Memory B cell (primary cell): ENCODE results near the gene SOX6.

Experiments used
- ATAC-seq: fragments of 150-1000 bp; cut with Tn5 transposase; 2 replicates; pipeline ENCODE4 v1.10.0; 2021; ENCODE audit warnings: low read depth, mild to moderate bottlenecking, moderate library complexity
- DNase-seq, 2 donors: peaks; one replicate each; pipeline ENCODE4 v3.0.0; 2022; ENCODE audit warnings: low spot score in 2 of 2
- H3K27ac Mint-ChIP-seq: one replicate; pipeline ENCODE4 v1.8.0; 2022; ENCODE audit warnings: mild to moderate bottlenecking, moderate library complexity, mixed read lengths
- H3K27me3 Mint-ChIP-seq: one replicate; pipeline ENCODE4 v1.8.0; 2022; ENCODE audit warnings: mixed read lengths
- H3K36me3 Mint-ChIP-seq: one replicate; pipeline ENCODE4 v1.8.0; 2022; ENCODE audit warnings: mild to moderate bottlenecking, mixed read lengths
- H3K4me1 Mint-ChIP-seq: one replicate; pipeline ENCODE4 v1.8.0; 2022; ENCODE audit warnings: mixed read lengths
- H3K4me3 Mint-ChIP-seq: one replicate; pipeline ENCODE4 v1.8.0; 2022; ENCODE audit warnings: mild to moderate bottlenecking, moderate library complexity, mixed read lengths
- H3K9me3 Mint-ChIP-seq: one replicate; pipeline ENCODE4 v1.8.0; 2022; ENCODE audit warnings: mixed read lengths

The SOX6 gene

DNA sequence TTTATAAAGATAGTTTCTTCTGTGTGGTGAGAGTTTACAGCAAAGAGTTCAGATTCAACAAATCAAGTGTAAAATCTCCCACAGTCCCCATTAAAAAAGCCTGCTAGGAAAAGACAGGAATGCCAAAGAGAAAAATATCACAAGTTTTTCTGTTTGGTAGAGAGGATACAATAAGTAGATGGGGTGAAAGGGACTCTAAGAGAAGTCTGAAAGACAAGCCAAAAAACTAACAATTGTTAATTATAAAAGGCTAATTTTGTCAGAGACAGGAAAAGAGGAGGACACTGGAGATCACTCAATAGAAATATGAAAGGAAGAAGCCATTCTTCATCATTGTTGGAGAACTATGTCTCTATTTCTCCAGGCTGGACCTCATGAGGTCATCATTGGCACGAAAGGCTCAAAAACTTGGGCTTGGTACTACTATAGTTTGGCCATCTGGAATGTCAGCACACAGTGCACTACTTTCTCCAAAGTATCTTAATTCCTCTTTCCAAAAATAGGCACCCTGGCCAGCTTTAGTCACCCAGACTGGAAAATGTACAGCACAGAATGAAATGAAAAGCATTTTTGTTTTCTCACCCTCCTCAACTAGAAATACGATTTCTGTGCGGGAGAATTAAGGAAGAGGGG, 531 bp upstream of the SOX6 start:
- Mint-ChIP-seq H3K9me3 (no peaks in the 10 kb centered on the region), H3K27ac (no peak overlapping the region), H3K27me3 (no peaks in the 10 kb centered on the region), H3K4me1 (no peaks in the 10 kb centered on the region), H3K4me3 (no peak overlapping the region), H3K36me3 (no peaks in the 10 kb centered on the region)
- ATAC-seq (no peak), DNase-seq (no peak)

DNA sequence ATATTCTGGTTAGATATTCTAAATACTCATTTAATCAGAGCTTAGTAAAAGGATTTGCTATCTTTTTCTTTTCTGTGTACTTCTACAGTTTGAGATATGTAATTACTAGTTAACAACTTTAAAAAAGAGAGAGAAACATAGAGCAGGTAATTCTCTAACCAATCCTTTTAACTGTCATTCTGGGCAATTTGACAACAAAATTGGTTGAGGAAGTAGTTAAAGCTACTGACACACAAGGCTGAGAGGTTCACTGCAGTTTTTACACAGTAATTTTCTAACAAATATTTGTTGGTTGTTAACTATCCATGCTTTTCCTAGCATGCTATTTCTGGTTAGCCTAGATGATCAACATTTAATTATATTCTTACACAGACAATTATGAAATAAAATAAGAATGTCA, 3.6 kb downstream of the SOX6 start:
- Mint-ChIP-seq H3K36me3 (no peaks in the 10 kb centered on the region), H3K9me3 (peaks cover 5% of the 10 kb centered on the region), H3K27ac (no peak overlapping the region), H3K27me3 (no peaks in the 10 kb centered on the region), H3K4me1 (no peaks in the 10 kb centered on the region), H3K4me3 (no peak overlapping the region)
- no peak for DNase-seq
- ATAC-seq = no peak

- H3K36me3 Mint-ChIP-seq = no peaks in the 10 kb centered on the region
Measured at GRCh38 chr11:16350125-16350524, 6.2 kb downstream of the SOX6 start.

GRCh38 chr11:16347928-16348685, 8.2 kb downstream of the SOX6 start:
- H3K4me3 Mint-ChIP-seq = no peak overlapping the region

More at GRCh38 chr11:16350125-16350524, 6.2 kb downstream of the SOX6 start:
- Mint-ChIP-seq H3K4me3 (no peak overlapping the region), H3K4me1 (no peaks in the 10 kb centered on the region), H3K27me3 (no peaks in the 10 kb centered on the region), H3K9me3 (peaks cover 5% of the 10 kb centered on the region), H3K27ac (no peak overlapping the region)
- no peak for ATAC-seq
- no peak for DNase-seq

DNA sequence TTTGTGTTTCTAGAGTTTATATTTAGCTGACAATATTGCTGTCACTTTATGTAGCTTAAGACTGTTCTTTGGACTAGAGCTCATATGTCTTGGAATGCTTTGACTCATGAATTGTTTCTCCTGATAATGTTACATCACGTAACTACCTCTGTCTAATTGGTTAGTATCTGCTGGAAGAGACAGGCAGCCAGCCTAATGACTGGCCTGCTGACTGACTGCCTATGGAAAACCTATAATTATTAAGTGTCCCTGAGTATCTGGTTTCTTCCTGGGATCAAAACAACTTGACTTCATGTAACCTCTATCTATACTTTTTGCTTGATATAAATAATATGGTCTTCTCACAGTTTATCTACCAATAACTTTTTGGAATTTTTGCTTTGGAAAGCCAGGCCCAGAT, 9.4 kb downstream of the SOX6 start:
- Mint-ChIP-seq H3K4me3 (no peak overlapping the region), H3K36me3 (no peaks in the 10 kb centered on the region), H3K27me3 (no peaks in the 10 kb centered on the region), H3K9me3 (peaks cover 5% of the 10 kb centered on the region), H3K4me1 (no peaks in the 10 kb centered on the region), H3K27ac (no peak overlapping the region)
- ATAC-seq = no peak
- no peak for DNase-seq

More at GRCh38 chr11:16347928-16348685, 8.2 kb downstream of the SOX6 start:
- Mint-ChIP-seq H3K36me3 (no peaks in the 10 kb centered on the region), H3K27ac (no peak overlapping the region), H3K27me3 (no peaks in the 10 kb centered on the region), H3K9me3 (peaks cover 5% of the 10 kb centered on the region), H3K4me1 (no peaks in the 10 kb centered on the region)
- ATAC-seq = no peak
- no peak for DNase-seq

DNA sequence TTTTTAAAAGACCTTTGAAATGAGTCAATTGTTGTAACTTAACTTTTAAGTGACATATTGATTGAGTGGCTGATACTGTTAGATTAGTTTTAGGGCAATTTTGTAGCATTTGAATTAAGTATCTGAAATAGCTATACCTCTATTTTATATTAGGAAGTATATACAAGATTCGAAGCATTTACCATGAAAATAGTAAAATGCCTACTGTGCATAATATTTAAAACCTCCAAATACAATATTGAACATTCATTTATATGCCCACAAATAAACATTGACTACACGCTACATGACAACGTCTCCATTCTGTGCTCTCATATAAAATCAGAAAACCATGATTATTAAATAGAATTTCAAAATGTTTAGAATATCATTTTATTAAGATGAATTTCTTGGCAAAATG, 14.5 kb downstream of the SOX6 start:
- no peak for ATAC-seq

DNA sequence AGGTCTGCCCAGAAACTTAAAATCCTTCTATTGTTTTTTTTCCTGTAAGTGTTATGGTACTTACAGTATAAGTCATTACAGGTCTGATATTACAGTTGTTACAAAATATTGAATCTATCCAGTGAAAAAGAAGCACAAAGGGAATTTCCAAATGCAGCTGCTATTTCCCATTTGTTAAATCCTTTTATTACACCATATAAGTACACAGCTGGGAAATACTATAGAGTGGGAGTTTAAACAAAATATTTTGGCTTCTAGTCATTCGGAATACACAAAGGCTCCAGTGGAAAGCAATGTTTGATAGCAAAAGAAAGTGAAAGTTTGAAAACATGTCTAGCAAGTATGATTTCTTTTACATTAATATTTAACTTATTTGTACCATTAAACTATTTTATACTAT, 18.0 kb downstream of the SOX6 start:
- no peak overlapping the region for H3K27ac Mint-ChIP-seq
- H3K4me3 Mint-ChIP-seq = no peak overlapping the region
- no peaks in the 10 kb centered on the region for H3K36me3 Mint-ChIP-seq
- peaks cover 5% of the 10 kb centered on the region for H3K9me3 Mint-ChIP-seq
- H3K27me3 Mint-ChIP-seq = no peaks in the 10 kb centered on the region
- no peaks in the 10 kb centered on the region for H3K4me1 Mint-ChIP-seq
- ATAC-seq (no peak), DNase-seq (no peak)

More for the DNA sequence above, 14.5 kb downstream of the SOX6 start:
- Mint-ChIP-seq H3K9me3 (peaks cover 3% of the 10 kb centered on the region), H3K36me3 (no peaks in the 10 kb centered on the region), H3K4me1 (no peaks in the 10 kb centered on the region), H3K27me3 (no peaks in the 10 kb centered on the region), H3K4me3 (no peak overlapping the region), H3K27ac (no peak overlapping the region)
- no peak for DNase-seq

DNA sequence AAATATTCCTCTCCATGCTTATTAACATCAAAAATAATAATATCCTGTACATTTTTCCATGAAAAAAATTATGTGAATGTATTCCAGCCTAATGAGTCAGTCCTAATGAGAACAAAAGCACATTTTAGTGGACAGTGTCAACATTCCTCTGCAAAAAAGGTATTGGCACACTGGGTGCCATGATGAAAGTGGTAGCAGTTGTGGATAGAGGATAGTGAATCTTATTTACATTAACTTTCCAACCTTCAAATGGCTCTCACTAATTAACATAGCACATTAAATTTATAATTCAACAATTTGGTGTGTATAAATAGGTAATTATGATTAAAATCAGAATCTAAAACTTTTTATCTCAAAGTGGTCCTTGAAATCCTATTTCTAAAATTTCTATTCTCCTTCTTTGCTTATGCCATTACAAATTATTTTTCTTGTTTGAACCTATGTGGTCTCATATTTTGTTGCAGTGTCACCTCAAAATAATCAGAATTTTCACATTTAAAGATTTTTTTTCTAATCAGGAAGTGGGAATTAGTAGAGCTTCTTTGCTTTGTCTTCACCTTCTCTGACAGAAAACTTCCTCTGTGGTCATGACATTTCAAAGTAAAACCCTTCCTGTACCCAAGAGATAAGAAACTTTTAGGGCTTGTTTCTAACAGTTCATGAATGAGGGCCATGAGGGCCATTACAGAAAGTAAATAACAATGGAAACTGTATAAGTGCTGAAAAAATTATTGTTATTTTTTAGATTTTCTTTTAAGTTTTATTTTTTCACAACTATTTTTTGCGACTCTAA, 18.7 kb downstream of the SOX6 start:
- peaks cover 5% of the 10 kb centered on the region for H3K9me3 Mint-ChIP-seq
- no peak overlapping the region for H3K4me3 Mint-ChIP-seq
- no peaks in the 10 kb centered on the region for H3K36me3 Mint-ChIP-seq
- no peaks in the 10 kb centered on the region for H3K4me1 Mint-ChIP-seq
- no peak overlapping the region for H3K27ac Mint-ChIP-seq
- no peak for DNase-seq
- no peak for ATAC-seq
- H3K27me3 Mint-ChIP-seq = no peaks in the 10 kb centered on the region

GRCh38 chr11:16336721-16337120, 19.6 kb downstream of the SOX6 start:
- Mint-ChIP-seq H3K36me3 (no peaks in the 10 kb centered on the region), H3K9me3 (peaks cover 5% of the 10 kb centered on the region), H3K4me1 (no peaks in the 10 kb centered on the region), H3K27ac (no peak overlapping the region), H3K4me3 (no peak overlapping the region), H3K27me3 (no peaks in the 10 kb centered on the region)
- DNase-seq (no peak), ATAC-seq (no peak)

DNA sequence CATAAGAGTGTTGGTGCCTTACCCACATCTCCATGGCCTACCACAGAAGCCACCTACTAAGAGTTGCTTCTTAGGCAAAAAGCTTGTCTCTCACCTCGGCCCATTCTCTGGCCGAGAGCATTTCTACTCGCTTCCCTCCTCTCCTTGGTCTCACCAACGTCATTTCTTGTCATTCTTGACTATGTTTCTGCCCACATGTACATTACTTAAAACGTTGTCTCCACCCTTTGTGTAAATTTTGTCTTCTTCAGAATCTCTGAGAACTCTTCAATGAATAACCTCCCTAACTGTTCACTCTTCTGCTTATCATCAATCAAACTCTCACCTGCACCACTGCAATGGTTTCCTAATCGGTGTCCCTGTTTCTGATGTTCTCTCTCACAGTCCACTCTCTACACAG, 20.1 kb downstream of the SOX6 start:
- H3K9me3 Mint-ChIP-seq = peaks cover 5% of the 10 kb centered on the region

GRCh38 chr11:16335236-16335962, 20.9 kb downstream of the SOX6 start:
- peaks cover 5% of the 10 kb centered on the region for H3K9me3 Mint-ChIP-seq
- H3K27me3 Mint-ChIP-seq = no peaks in the 10 kb centered on the region
- no peak overlapping the region for H3K27ac Mint-ChIP-seq
- DNase-seq = no peak
- no peaks in the 10 kb centered on the region for H3K4me1 Mint-ChIP-seq
- no peak for ATAC-seq
- no peaks in the 10 kb centered on the region for H3K36me3 Mint-ChIP-seq
- no peak overlapping the region for H3K4me3 Mint-ChIP-seq

More for the DNA sequence above, 20.1 kb downstream of the SOX6 start:
- Mint-ChIP-seq H3K27ac (no peak overlapping the region), H3K4me3 (no peak overlapping the region), H3K27me3 (no peaks in the 10 kb centered on the region), H3K4me1 (no peaks in the 10 kb centered on the region), H3K36me3 (no peaks in the 10 kb centered on the region)
- ATAC-seq (no peak), DNase-seq (no peak)

DNA sequence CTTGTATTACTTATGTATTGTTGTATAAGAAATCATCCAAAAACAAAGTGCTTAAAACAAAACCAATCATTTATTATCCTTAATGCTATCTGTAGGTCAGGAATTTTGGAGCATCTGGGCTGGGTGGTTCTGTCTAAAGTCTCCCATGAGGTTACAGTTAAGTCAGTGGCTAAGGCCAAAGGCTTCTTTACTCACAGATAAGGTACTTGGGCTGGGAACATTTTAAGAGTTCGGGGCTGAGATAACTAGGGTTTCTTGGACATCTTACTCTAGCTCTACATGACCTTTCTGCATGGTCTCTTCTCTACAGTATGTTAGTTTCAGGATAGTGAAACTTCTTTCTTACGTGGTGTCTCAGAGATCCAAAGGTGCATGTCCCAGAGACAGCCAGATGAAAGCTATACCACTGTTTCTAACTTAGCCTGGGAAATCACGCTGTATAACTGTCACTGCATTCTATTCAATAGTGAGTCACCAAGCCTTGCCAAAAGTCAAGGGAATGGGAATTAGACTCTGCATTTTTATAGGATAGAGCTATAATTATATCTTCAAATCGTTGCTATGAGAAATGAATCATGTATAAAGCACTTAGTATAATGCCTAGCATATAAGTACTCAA, 29.6 kb downstream of the SOX6 start:
- H3K27me3 Mint-ChIP-seq = no peaks in the 10 kb centered on the region
- DNase-seq = no peak
- H3K4me3 Mint-ChIP-seq = no peak overlapping the region
- no peak overlapping the region for H3K27ac Mint-ChIP-seq
- H3K36me3 Mint-ChIP-seq = no peaks in the 10 kb centered on the region
- H3K4me1 Mint-ChIP-seq = no peaks in the 10 kb centered on the region
- ATAC-seq = no peak
- H3K9me3 Mint-ChIP-seq = peaks cover 5% of the 10 kb centered on the region

GRCh38 chr11:16322190-16322589, 34.2 kb downstream of the SOX6 start:
- Mint-ChIP-seq H3K27ac (no peak overlapping the region), H3K4me3 (no peak overlapping the region), H3K27me3 (no peaks in the 10 kb centered on the region), H3K36me3 (no peaks in the 10 kb centered on the region), H3K9me3 (peaks cover 7% of the 10 kb centered on the region), H3K4me1 (no peaks in the 10 kb centered on the region)
- DNase-seq (no peak), ATAC-seq (no peak)
